ENCODE measurements around the gene APOE.

APOE gene

GRCh38 chr19:44905437-44906160, at the start of gene APOE:
Gene APOE (plus strand): TSS chr19:44905796. CDS start chr19:44906625, 829 bp downstream.
- no peak for TF ChIP-seq TAF1 (IDR thresholded peaks at IDR 0.05; ENCODE audit: low read depth)
- no peak for TF ChIP-seq FOXM1 (IDR thresholded peaks at IDR 0.05; ENCODE audit: borderline replicate concordance, low read depth)
- TF ChIP-seq TCF12 (IDR thresholded peaks at IDR 0.05; ENCODE audit: low read depth) = no peak
- no peak for TF ChIP-seq RAD21 (IDR thresholded peaks at IDR 0.05; ENCODE audit: low read depth)
- no peak for TF ChIP-seq EGR1 (IDR thresholded peaks at IDR 0.05)
- no peak for TF ChIP-seq NFIC (IDR thresholded peaks at IDR 0.05)
- TF ChIP-seq USF1 (IDR thresholded peaks at IDR 0.05) = peak; percentile 54
- peak; percentile 83 for TF ChIP-seq ZBTB7A (IDR thresholded peaks at IDR 0.05; ENCODE audit: low read depth)

- TF ChIP-seq CREB1 (IDR thresholded peaks at IDR 0.05; ENCODE audit: low read depth) (no peak), YY1 (IDR thresholded peaks at IDR 0.05; ENCODE audit: low read depth) (no peak), FOXM1 (IDR thresholded peaks at IDR 0.05; ENCODE audit: borderline replicate concordance, low read depth) (no peak), EGR1 (IDR thresholded peaks at IDR 0.05) (no peak), CEBPB (IDR thresholded peaks at IDR 0.05) (no peak), NFIC (IDR thresholded peaks at IDR 0.05) (no peak), RAD21 (IDR thresholded peaks at IDR 0.05; ENCODE audit: low read depth) (no peak), ZBTB7A (IDR thresholded peaks at IDR 0.05; ENCODE audit: low read depth) (no peak), TAF1 (IDR thresholded peaks at IDR 0.05; ENCODE audit: low read depth) (no peak), REST (IDR thresholded peaks at IDR 0.05; ENCODE audit: low read depth) (no peak)
- TF ChIP-seq, protein P1, sequence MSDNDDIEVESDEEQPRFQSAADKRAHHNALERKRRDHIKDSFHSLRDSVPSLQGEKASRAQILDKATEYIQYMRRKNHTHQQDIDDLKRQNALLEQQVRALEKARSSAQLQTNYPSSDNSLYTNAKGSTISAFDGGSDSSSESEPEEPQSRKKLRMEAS (IDR thresholded peaks at IDR 0.05) = no peak
Observed at GRCh38 chr19:44856421-44857083, 49.0 kb upstream of the APOE start.

GRCh38 chr19:44857837-44858236, 47.8 kb upstream of the APOE start:
- TF ChIP-seq EP300 (IDR thresholded peaks at IDR 0.05; ENCODE audit: borderline replicate concordance) (no peak), NFIC (IDR thresholded peaks at IDR 0.05) (no peak), CREB1 (IDR thresholded peaks at IDR 0.05; ENCODE audit: low read depth) (no peak), USF1 (IDR thresholded peaks at IDR 0.05) (no peak), EGR1 (IDR thresholded peaks at IDR 0.05) (no peak), YY1 (IDR thresholded peaks at IDR 0.05; ENCODE audit: low read depth) (no peak), CEBPB (IDR thresholded peaks at IDR 0.05) (no peak), REST (IDR thresholded peaks at IDR 0.05; ENCODE audit: low read depth) (no peak), TAF1 (IDR thresholded peaks at IDR 0.05; ENCODE audit: low read depth) (no peak), TEAD4 (IDR thresholded peaks at IDR 0.05) (no peak), ZBTB7A (IDR thresholded peaks at IDR 0.05; ENCODE audit: low read depth) (no peak), RAD21 (IDR thresholded peaks at IDR 0.05; ENCODE audit: low read depth) (no peak), FOXM1 (IDR thresholded peaks at IDR 0.05; ENCODE audit: borderline replicate concordance, low read depth) (no peak)
- TF ChIP-seq, protein P1 (IDR thresholded peaks at IDR 0.05) = no peak

GRCh38 chr19:44863990-44864389, 41.6 kb upstream of the APOE start:
- no peak for TF ChIP-seq FOXM1 (IDR thresholded peaks at IDR 0.05; ENCODE audit: borderline replicate concordance, low read depth)
- no peak for TF ChIP-seq EP300 (IDR thresholded peaks at IDR 0.05; ENCODE audit: borderline replicate concordance)
- TF ChIP-seq, protein P1 (IDR thresholded peaks at IDR 0.05) = no peak
- no peak for TF ChIP-seq EGR1 (IDR thresholded peaks at IDR 0.05)
- TF ChIP-seq TAF1 (IDR thresholded peaks at IDR 0.05; ENCODE audit: low read depth) = no peak
- TF ChIP-seq USF1 (IDR thresholded peaks at IDR 0.05) = no peak
- TF ChIP-seq REST (IDR thresholded peaks at IDR 0.05; ENCODE audit: low read depth) = no peak
- TF ChIP-seq CEBPB (IDR thresholded peaks at IDR 0.05) = no peak
- no peak for TF ChIP-seq YY1 (IDR thresholded peaks at IDR 0.05; ENCODE audit: low read depth)
- TF ChIP-seq ZBTB7A (IDR thresholded peaks at IDR 0.05; ENCODE audit: low read depth) = no peak
- no peak for TF ChIP-seq TEAD4 (IDR thresholded peaks at IDR 0.05)
- no peak for TF ChIP-seq NFIC (IDR thresholded peaks at IDR 0.05)
- no peak for TF ChIP-seq RAD21 (IDR thresholded peaks at IDR 0.05; ENCODE audit: low read depth)
- TF ChIP-seq TCF12 (IDR thresholded peaks at IDR 0.05; ENCODE audit: low read depth) = no peak
- TF ChIP-seq CREB1 (IDR thresholded peaks at IDR 0.05; ENCODE audit: low read depth) = no peak

All from Ishikawa (cell line).